K562 treated with DMSO at 1 percent for 24 hours (cell line): ENCODE data around the gene HJURP. TPM values are rescaled to one million over a fixed set of nuclear protein-coding genes. Genes with fewer than 3 reads are reported as not detected.

Experiments
- total RNA-seq: library from RNA; unstranded; fragments of 300-600 nt; gene quantifications from 2 replicates; pipeline ENCODE4 v1.2.3, GENCODE V29; 2022; ENCODE audit warnings: low read depth; ENCODE audit not compliant: insufficient read depth

Gene HJURP, protein sequence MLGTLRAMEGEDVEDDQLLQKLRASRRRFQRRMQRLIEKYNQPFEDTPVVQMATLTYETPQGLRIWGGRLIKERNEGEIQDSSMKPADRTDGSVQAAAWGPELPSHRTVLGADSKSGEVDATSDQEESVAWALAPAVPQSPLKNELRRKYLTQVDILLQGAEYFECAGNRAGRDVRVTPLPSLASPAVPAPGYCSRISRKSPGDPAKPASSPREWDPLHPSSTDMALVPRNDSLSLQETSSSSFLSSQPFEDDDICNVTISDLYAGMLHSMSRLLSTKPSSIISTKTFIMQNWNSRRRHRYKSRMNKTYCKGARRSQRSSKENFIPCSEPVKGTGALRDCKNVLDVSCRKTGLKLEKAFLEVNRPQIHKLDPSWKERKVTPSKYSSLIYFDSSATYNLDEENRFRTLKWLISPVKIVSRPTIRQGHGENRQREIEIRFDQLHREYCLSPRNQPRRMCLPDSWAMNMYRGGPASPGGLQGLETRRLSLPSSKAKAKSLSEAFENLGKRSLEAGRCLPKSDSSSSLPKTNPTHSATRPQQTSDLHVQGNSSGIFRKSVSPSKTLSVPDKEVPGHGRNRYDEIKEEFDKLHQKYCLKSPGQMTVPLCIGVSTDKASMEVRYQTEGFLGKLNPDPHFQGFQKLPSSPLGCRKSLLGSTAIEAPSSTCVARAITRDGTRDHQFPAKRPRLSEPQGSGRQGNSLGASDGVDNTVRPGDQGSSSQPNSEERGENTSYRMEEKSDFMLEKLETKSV
- total RNA-seq = 24.2 and 24.7 TPM in 2 replicates

DNA sequence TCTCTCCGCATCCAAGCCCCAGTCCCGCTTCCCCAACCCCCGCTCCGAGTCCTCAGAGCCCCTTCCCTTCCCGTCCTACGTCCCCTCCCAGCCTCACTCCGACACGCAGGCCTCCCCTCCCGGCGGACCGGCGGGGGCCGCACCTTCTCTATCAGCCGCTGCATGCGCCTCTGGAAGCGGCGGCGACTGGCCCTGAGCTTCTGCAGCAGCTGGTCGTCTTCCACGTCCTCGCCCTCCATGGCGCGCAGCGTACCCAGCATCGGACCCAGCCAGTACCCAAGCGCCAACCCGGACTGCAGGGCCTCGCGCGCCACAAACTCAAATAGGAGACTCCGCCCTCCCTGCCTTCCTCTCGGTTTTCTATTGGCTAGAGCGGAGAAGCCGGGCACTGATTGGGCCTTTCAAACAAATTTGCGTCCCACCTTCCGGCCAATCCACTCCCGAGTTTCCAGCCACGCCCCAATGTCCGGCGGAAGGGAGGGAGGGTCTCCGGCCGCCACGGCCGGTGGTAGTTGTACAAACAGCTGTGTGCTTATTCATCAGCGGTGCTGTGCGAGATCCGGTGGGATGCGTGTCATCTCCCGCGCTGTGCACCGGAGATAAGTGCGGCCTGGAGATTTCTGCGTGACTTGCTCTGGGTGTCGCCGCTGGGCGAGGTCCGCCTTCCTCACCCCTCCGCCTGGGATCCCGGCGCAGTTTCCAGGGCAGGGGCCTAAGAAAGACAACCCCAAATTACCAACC lies at the start of gene HJURP:
HJURP (minus strand) TSS at position 295 of the 741 bp plus-strand sequence; CDS start at position 260, 35 bp downstream.

DNA sequence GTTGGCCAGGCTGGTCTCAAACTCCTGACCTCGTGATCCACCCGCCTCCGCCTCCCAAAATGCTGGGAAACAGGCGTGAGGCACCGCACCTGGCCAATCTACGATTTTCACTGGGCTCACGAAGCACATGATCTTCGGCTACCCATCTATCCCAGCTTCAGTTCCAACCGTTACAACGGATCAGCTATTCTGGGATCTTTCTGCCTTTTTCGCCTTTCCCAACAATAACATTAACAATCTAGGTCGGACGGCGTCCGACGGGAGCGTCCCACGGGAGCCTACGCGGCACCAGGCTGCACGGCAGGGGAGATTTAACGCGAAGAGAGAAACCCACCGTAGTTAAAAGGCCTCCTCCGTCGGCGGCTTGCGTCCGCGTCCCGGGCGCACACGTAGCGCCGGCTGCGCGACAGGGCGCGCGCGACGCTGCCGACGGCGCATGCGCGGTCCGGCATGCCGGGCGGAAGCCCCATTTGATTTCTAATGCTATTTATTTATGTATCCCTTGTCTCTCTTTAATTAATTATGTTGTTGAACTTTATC lies 13.7 kb upstream of the HJURP start, which contains the start of gene MSL3B:
MSL3B (minus strand) TSS at position 394 of the 540 bp plus-strand sequence.

Other genes starting within 250 kb of the HJURP start
- not detected in 2 replicates for gene UGT1A8, start 236.9 kb downstream of the HJURP start, total RNA-seq
- gene UGT1A10, start 218.1 kb downstream of the HJURP start, total RNA-seq = not detected in 2 replicates
- gene UGT1A9, start 182.6 kb downstream of the HJURP start, total RNA-seq = not detected in 2 replicates
- gene UGT1A7, start 172.6 kb downstream of the HJURP start, total RNA-seq = not detected in 2 replicates
- gene UGT1A6, start 161.6 kb downstream of the HJURP start, total RNA-seq = not detected in 2 replicates
- not detected in 2 replicates for gene UGT1A5, start 141.6 kb downstream of the HJURP start, total RNA-seq
- not detected in 2 replicates for gene UGT1A4, start 135.8 kb downstream of the HJURP start, total RNA-seq
- gene UGT1A3, start 125.5 kb downstream of the HJURP start, total RNA-seq = not detected in 2 replicates
- gene UGT1A1, start 94.3 kb downstream of the HJURP start, total RNA-seq = not detected in 2 replicates
- gene MROH2A, start 76.2 kb downstream of the HJURP start, total RNA-seq = not detected in 2 replicates
- not detected in 2 replicates for gene TRPM8, start 62.8 kb upstream of the HJURP start, total RNA-seq
- gene SPP2, start 196.2 kb upstream of the HJURP start, total RNA-seq = not detected in 2 replicates